ENCODE results near the gene ANGPTL5.

- TF ChIP-seq CTCF (IDR thresholded peaks at IDR 0.05) (no peak), POLR2A (IDR thresholded peaks at IDR 0.05) (no peak)
Observed at GRCh38 chr11:101909087-101909486, 7.2 kb downstream of the ANGPTL5 start.

Data from adrenal gland (tissue), 5 donors.